Measurements from ENCODE around the gene C17orf113.

C17orf113 gene

DNA sequence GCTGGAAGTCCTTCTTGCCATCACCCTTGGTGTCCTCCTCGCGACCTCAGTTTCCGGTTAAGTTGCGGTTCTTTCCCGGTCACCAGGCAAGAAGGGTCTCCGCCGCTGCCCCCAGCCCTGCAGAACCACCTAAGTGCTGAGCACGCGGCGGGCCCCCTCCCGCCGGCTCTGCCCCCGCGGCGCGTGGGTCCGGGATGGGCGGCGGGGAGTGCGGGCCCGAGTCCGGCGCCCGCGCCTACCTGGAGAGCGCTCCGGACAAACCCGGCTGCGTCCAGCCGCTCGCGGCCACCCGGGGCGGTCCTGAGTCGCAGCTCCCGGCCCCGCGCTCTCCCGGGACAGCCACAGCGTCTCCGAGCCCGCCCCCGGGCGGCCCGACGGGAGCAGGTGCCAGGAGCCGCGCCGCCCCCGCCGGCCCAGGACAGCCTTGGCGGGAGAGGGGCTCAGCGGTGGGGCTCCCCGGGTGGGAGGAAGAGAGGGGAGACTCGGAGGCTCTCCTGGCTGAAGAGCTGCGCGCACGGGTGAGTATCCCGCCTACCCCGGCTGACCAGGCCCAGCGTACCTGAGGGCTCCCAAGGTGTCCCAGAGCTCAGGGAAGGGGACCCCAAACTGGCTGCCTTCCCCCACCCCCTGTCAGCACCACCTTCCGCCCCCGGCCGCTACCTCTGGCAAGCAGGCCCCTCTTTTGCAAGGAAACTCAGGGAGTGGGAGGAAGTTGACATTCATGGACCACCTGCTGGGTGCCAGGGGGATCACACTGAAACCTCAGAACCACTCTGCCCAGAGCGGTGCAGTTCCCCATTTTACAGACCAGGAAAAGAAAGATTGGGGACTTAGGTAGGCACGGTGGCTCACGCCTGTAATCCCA lies 22.2 kb upstream of the C17orf113 start:
- DNase-seq (ENCODE audit: low read depth, low spot score), result no peak

DNA sequence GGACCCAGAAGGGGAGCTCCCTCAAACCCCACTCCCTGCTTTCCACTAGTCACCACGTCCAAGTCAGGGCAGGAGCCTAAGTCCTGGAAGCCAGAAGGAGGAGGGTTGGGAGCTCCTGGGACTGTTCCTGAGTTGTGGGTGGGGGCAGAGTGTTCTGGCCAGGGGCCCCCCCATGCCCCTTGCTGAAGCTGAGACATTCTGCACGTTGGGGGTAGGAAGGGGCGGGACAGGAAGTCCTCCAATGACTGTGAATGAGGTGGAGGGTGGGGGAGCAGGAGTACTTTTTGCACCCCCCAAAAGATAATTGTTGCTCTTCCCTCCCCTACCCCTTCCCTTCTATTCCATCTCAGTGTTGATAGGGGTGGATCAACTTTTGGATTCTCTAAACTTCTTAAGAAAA lies 21.4 kb upstream of the C17orf113 start:
- no peak for DNase-seq (ENCODE audit: low read depth, low spot score)

DNA sequence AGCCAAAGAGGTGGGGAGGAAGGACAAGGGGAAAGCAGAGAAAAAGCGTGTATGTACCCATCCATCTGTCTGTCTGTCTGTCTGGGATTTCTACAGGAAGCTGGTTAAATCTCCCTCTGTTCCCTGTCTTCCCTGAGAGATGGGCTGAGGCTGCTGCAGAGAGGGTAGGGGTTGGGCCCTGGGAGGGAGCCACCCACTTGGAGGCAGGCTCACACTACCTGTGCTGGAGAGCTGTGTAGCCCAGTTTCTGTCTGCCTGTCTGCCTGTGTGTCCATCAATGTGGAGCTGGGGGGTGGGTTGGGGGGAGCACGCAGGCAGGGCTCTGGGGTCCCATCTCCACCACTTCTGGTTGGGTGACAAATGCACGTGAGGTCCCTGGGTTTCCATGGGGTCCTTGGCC lies 18.6 kb upstream of the C17orf113 start:
- no peak for DNase-seq (ENCODE audit: low read depth, low spot score)

DNA sequence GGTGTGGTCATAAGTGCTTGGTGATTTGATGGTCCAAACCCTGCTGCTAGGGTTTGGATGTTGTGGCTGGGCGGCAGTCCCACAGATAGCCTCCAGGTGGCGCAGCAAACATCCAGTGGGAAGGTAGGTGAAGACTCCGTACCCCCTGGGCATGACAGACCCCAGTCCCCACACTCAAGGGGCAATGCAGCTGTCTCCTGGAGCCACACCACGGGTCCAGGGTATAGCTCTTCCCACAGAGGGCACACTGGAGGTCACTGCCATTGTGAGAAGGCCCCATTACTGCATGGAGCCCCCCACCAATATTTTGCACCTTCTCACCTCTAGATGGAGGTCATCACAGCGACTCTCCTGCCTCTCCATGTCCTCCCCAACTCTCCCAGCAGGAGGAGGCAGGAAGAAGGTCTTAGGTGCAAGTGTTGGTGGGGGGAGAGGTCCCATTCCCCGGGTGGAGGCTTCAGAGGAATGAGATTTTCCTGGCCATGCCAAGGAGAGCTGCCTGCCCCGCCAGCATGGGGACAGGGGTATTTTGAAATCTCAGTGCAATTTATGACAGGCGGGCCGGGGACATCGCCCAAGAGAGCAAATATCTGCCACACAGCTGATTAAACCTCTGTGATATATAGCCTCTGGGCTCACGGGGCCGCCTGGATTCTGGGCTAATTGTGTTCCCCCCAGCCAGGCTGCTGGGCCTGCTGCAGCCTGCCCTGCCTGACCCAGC lies 17.1 kb upstream of the C17orf113 start:
- DNase-seq (ENCODE audit: low read depth, low spot score), result no peak

DNA sequence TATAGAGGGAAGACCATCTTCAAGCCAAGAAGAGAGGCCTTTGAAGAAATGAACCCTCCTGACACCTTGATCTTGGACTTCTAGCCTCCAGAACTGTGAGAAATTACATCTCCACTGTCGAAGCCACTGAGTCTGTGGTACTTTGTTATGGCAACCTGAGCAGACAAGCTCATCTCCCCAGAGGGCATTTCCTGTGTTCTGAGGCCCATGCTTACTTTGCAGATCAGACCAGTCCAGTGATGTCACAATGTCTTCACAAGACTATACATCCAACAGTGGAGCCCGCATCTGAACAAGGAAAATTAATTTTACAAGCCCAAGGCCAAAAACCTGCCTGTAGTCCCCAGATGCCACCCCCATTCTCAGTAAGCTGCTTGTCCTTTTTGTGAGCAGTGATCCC lies 14.8 kb upstream of the C17orf113 start:
- no peak for DNase-seq (ENCODE audit: low read depth, low spot score)

DNA sequence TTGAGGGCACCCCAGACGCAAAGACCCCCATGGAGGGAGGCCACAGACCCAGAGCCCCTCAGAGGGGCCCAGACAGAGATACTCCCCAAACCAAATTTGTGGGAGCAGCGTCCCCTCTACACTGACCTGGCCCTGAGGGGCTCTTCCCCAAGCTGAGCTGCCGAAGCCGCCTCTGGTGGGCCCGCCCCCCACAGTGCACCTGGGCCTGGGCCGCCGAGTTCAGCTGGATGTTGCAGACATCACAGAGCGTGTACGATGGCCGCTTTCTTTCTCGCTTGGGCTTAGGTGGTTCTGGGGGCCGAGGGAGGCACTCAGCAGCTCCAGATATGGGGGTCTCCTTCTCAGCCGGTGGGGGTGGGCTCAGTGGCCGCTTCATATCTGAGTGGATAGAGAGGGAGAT lies 12.3 kb upstream of the C17orf113 start:
- no peak for DNase-seq (ENCODE audit: low read depth, low spot score)

DNA sequence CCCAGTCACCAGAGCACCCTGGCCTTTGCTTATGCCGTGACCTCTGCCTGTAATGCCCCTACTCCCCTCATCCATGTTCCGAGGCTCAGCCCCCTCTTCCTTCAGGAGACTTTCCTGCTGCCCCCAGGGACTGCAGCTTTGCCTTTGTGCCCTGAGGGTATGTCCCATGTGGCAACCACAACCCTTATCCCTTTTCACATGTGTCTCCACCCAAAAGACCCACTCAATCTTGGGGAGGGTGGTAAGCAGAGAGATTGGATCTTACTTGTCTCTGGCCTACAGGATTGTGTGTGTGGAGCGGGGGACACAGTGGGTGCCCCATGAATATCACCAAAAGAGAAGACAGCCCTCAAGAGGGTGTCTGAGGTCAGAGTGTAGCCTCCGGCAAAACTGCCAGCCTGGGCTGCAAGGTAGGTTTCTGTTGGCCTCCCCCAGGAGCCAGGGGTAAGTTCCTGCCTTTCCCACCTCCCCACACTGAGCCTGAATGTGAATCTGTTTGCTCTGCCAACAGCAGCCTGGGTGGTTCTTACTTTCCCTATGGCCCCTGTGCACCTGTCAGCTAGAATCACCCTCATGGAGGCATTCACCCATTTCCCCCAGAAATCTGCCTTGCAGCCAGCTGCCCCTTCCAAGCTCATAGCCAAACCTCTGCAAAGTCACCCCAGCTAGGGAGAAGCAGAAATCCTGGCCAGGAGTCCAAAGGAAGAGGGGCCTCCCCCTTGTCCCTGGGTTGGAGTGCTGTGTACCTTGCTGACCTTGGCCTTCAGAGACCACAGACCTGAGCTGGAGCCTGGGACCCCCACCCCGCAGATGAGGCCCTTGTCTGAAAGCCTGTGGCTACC lies 11.5 kb upstream of the C17orf113 start:
- no peak for DNase-seq (ENCODE audit: low read depth, low spot score)

DNA sequence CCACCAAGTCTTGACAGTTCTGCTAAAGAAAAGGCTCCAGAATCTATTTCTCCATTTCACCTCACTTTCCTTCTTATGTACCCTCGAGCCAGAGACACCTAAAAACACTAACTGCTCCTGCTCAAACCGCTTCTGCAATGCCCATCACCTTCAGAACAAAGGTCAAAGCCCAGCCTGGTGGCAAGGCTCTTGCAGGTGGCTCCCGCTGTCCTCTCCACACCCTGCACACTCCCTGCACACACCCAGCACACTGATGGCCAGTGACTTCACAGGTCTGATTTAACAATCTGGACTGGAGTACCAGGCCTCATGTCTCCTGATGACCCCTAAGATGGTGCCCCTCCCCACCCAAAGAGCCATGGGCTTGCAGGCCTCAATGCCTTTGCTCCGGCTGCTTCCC lies 9.8 kb upstream of the C17orf113 start:
- no peak for DNase-seq (ENCODE audit: low read depth, low spot score)

DNA sequence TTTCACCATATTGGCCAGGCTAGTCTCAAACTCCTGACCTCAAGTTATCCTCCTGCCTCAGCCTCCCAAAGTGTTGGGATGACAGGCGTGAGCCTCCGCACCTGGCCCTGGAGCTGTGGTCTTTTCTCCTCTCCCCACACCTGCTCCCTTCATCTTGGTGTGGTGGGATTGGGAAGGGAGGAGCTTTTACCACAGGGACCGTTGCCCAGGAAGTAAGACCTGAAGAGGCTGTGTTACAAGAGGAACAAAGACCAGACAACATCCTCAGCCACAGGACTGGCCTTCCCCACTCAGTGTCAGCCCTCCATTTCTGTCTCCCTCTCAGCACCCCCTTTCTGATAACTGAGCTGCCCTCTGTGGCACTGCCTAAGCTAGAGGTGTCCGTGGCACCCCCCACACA lies 9.4 kb upstream of the C17orf113 start:
- no peak for DNase-seq (ENCODE audit: low read depth, low spot score)

DNA sequence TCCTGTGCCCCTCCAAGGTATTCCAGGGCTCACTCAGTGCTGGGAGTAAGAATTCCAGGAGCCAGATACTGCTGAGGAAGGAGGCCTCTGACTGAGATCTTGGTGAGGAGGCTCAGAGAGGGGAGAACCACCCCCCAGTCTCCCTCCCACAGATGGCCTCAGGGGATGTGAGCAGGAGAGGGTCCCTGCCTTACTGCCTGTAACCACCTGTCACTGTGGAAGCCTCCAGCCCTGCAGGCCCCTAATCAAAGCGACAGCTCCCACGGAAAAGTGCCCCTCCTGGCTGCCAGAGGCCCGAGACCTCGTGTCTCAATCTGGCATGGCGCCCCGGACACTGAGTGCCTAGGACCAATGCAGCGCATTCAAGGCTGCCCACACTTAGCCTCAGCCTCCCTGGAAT lies 7.7 kb upstream of the C17orf113 start:
- no peak for DNase-seq (ENCODE audit: low read depth, low spot score)

DNA sequence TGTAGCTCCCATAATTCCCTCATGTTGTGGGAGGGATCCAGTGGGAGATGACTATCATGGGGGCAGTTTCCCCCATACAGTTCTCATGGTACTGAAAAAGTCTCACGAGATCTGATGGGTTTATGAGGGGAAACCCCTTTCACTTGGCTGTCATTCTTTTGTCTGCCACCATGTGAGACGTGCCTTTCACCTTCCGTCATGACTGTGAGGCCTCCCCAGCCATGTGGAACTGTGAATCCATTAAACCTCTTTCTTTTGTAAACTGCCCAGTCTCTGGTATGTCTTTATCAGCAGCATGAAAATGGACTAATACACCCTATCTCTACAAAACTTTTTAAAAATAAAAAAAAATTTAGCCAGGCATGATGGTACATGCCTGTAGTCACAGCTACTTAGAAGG lies 6.2 kb upstream of the C17orf113 start:
- DNase-seq (ENCODE audit: low read depth, low spot score), result no peak

DNA sequence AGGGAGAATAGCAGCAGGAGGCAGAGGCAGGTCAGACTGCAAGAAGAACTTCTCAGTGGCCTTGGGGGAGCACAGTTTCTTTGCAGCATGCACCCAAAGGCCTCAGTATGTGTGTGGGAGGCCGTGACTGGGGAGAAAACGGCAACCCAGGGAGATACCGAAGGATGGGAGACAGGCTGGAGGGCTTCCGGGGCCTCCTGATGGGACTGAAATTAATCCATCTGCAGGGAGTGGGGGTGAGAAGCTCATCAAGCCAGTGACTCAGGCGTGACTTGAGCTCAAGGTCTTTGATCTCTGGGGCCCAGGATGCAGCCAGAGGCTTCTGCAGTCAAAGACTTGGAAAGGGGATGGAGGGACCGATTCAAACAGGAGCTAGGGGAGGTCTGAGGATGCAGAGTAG lies 5.1 kb upstream of the C17orf113 start:
- no peak for DNase-seq (ENCODE audit: low read depth, low spot score)

DNA sequence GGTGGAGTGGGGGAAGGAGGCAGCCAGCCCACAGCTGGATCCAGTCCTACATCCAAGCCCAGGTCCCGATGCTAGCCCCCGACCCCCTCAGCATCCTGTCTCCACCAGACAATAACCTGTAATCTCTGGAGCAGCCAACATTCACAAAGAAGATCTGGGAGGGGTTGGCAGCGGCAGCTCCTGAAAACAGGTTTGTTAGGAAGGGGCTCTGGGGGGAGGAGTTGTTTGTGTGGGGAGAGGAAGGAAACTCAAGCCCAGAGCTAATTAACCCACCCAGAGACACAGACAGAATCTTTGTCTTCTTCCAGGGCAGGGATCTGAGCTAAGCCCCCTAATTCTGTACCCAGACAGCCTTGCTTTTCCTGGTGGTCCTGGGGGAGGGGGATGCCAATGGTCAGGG lies 4.6 kb upstream of the C17orf113 start:
- no peak for DNase-seq (ENCODE audit: low read depth, low spot score)

DNA sequence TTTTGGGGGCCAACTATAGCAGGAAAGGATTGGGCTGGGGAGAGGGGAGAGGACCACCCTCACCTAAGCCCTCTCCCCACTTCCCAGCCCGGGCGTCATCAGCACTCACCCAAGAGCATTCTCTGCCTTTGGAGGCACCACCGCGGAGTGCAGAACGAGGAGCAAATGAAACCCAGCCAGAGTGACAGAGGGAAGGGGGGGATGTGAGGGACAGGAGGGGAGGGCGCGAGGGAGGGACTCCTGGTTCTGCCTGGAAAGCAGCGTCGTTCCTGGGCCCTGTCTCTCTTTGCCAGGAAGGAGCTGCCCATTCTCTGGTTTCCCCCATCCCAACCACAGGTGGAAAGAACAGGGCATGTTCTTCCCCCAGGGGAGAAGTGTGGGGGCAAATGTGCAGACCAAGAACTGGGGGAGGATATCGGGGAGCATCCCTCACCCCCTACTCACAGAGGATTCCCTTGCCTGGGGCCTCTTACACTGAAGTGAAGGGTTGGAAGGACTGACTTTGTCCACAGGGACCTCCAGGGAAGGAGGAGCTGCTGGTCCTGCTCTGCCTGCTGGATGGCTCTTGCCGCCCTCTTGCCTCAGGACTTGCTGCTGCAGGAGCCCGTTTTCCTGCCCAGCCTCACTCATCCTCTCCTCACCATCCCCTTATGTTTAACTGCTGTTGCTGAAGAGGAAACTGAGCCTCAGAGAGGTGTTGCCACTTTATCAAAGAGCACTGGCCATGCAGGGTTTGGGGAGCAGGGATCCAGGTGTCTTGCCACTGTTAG lies 3.5 kb upstream of the C17orf113 start:
- no peak for DNase-seq (ENCODE audit: low read depth, low spot score)

DNA sequence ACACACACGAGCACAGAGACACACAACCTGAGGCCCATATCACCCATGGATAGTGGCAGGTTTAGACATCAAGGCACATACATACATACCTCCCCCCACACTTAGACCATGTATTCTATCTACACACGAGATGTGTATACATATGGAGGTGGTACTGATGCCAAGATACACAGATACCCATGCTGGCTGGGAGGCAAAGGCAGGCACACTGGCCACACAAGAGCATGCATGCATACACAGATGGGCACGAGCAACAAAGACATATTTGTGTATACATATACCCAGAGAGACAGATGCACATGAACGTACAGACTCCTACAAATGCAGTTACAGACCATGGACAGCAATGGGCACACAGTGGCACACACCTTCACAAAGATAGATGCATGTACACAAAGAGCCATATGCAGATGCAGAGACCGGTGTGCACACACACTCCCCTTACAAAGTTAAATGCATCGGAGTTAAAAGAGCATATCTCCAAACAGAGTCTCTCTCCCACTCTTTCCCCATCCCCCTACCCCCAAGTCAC lies 2.0 kb upstream of the C17orf113 start:
- DNase-seq (ENCODE audit: low read depth, low spot score), result no peak

DNA sequence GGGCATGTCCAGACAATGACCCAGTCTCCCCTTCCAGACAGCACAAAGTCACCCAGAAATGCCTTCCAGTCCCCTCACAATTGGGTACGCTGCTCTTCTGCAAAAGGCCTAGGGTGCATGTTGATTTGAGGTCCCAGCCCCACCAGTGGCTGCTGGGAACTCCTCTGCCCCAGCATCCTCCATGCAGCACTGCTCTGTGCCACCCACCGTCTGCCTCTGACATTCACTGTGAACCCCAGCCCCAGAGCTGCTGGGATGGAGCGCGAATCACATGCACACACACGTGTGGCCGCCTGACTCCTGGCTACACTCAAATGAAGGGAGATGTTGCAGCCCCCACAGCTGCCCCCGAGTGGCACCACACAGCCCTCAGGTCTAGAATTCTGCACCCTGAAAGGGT lies 1.2 kb upstream of the C17orf113 start:
- DNase-seq (ENCODE audit: low read depth, low spot score), result no peak

DNA sequence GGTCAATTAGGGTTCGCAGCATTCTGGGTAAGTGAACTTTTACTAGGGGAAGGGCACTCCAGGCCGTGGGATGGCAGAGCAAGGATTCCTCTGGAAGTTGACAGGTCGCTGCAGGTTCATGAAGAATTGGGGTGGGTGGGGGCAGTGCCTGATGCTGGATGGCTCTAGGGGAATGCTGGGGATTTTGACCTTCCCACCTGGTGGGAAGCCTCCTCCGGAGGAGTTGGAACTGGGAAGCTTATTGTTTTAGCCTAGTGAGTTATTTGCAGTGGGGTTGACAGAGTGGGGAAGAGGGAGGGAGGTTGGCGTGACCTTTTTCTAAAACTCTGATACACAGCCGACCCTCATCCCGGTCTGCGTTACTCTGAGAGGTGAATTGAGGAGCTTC lies 606 bp upstream of the C17orf113 start:
- no peak for DNase-seq (ENCODE audit: low read depth, low spot score)

DNA sequence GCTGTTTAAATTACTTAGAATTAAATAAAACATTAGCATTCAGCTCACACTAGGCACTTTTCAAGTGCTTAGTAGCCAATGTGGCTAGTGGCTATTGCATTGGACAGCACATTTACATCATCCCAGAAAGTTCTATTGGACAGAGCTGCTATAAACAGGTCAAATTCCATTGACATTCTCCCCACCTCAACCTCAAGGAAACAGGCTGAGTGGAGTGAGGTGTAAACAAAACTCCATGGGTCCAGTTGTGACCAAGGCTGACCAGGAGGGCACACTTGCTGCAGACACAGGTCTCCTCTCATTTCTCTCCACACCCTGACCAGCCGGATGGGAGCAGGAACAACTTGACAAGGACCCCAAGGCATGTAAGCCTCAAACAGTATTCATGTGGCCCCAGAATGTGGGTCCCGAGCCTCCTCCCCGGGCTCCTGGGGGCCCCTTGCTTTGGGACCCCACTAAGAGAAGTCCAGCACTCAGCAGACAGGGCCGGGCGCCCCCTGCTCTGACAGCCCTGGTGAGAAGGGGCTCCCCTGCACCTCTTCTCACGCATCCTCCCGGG lies 488 bp downstream of the C17orf113 start:
- no peak for DNase-seq (ENCODE audit: low read depth, low spot score)

DNA sequence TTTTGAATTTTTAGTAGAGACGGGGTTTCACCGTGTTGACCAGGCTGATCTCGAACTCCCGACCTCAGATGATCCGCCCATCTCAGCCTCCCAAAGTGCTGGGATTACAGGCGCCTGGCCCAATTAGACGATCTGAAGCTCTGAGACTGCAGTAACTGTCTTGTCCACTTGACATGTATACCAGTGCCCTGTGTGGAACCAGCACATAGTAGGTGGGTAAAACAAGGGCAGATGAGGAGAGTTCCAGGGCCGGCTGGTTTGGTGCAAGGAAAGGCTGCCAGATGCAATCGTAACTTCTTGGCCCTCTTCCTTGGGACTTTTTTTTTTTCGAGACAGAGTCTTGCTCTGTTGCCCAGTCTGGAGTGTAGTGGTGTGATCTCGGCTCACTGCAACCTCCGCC lies 3.1 kb downstream of the C17orf113 start:
- DNase-seq (ENCODE audit: low read depth, low spot score), result no peak

DNA sequence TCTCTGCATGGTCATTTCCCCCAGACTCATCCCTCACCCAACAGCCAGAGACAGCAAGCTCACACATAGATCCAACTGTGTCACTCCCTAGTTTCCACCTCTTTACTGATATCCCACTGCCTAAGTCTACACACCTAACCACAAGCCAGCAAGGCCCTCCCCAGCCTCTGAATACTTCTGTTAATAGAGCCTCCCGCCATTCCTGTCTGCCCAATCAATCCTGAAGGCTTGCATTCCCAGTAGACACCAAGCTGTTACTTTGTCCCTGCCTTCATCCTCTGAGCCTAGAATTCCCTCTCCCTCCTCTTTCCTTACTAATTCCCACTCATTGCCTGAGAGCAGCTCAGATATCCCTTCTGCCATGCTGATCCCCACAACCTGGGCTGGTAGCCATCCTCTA lies 4.7 kb downstream of the C17orf113 start:
- DNase-seq (ENCODE audit: low read depth, low spot score), result no peak

Measured in smooth muscle cell of the brain vasculature (primary cell).